Muscle layer of duodenum (tissue), 2 donors: ENCODE results near the gene GABRD.

Experiments
- H3K27ac ChIP-seq: one replicate; pipeline ENCODE4 v1.7.0; 2013; ENCODE audit warnings: mild to moderate bottlenecking, low read length
- H3K27me3 ChIP-seq: one replicate; pipeline ENCODE4 v1.7.0; 2013; ENCODE audit warnings: low read depth, mild to moderate bottlenecking, control low read depth, low read length
- H3K36me3 ChIP-seq, 2 donors: one replicate each; pipeline ENCODE4 v1.7.0; 2013; ENCODE audit warnings: low read length in 2 of 2, control low read depth in 1 of 2, mild to moderate bottlenecking in 1 of 2; ENCODE audit not compliant: insufficient read depth in 2 of 2, control insufficient read depth in 1 of 2
- H3K4me1 ChIP-seq, 2 donors: one replicate each; pipeline ENCODE4 v1.7.0; 2013; ENCODE audit warnings: low read length in 2 of 2, mild to moderate bottlenecking in 2 of 2, control low read depth in 1 of 2, moderate library complexity in 1 of 2; ENCODE audit not compliant: insufficient read depth in 2 of 2, control insufficient read depth in 1 of 2
- H3K4me3 ChIP-seq, 2 donors: one replicate each; pipeline ENCODE4 v1.7.0; 2013; ENCODE audit warnings: low read length in 2 of 2, low read depth in 1 of 2, mild to moderate bottlenecking in 1 of 2
- H3K9me3 ChIP-seq, 2 donors: one replicate each; pipeline ENCODE4 v1.7.0; 2013; ENCODE audit warnings: low read length in 2 of 2, control low read depth in 1 of 2, mild to moderate bottlenecking in 1 of 2; ENCODE audit not compliant: control insufficient read depth in 1 of 2
- donor health status: healthy.

GABRD gene

GRCh38 chr1:2052756-2053155 lies 33.6 kb downstream of the GABRD start:
- Histone ChIP-seq H3K9me3 (no peaks in the 10 kb centered on the region), H3K27ac (no peak overlapping the region), H3K36me3 (no peaks in the 10 kb centered on the region), H3K4me3 (no peak overlapping the region), H3K27me3 (peaks cover 20% of the 10 kb centered on the region), H3K4me1 (peaks cover 0 to 9% of the 10 kb centered on the region in 2 donors)

- Histone ChIP-seq H3K27ac (no peak overlapping the region), H3K4me3 (no peak overlapping the region), H3K27me3 (peaks cover 17% of the 10 kb centered on the region), H3K9me3 (no peaks in the 10 kb centered on the region), H3K4me1 (peaks cover 0 to 9% of the 10 kb centered on the region in 2 donors), H3K36me3 (no peaks in the 10 kb centered on the region)
Measured at GRCh38 chr1:2053217-2053616, 34.1 kb downstream of the GABRD start.

GRCh38 chr1:2053784-2054376 lies 34.7 kb downstream of the GABRD start:
- Histone ChIP-seq H3K4me1 (peaks cover 0 to 9% of the 10 kb centered on the region in 2 donors), H3K4me3 (no peak overlapping the region), H3K27me3 (peaks cover 12% of the 10 kb centered on the region), H3K36me3 (no peaks in the 10 kb centered on the region), H3K27ac (no peak overlapping the region), H3K9me3 (no peaks in the 10 kb centered on the region)

- no peak overlapping the region for H3K27ac ChIP-seq
- peaks cover 6% of the 10 kb centered on the region for H3K27me3 ChIP-seq
Measured at GRCh38 chr1:2054560-2054959, 35.4 kb downstream of the GABRD start.

GRCh38 chr1:2055911-2056575 lies 36.9 kb downstream of the GABRD start:
- Histone ChIP-seq H3K36me3 (no peaks in the 10 kb centered on the region), H3K9me3 (no peaks in the 10 kb centered on the region), H3K27ac (no peak overlapping the region), H3K27me3 (peaks cover 5% of the 10 kb centered on the region), H3K4me3 (no peak overlapping the region), H3K4me1 (no peaks in the 10 kb centered on the region)

More at GRCh38 chr1:2054560-2054959, 35.4 kb downstream of the GABRD start:
- Histone ChIP-seq H3K4me3 (no peak overlapping the region), H3K36me3 (no peaks in the 10 kb centered on the region), H3K9me3 (no peaks in the 10 kb centered on the region), H3K4me1 (peaks cover 0 to 5% of the 10 kb centered on the region in 2 donors)

GRCh38 chr1:2056955-2057590 lies 37.9 kb downstream of the GABRD start:
- Histone ChIP-seq H3K4me3 (no peak overlapping the region), H3K27me3 (no peaks in the 10 kb centered on the region), H3K4me1 (no peaks in the 10 kb centered on the region), H3K9me3 (no peaks in the 10 kb centered on the region), H3K27ac (no peak overlapping the region), H3K36me3 (no peaks in the 10 kb centered on the region)

GRCh38 chr1:2059290-2059953 lies 40.3 kb downstream of the GABRD start:
- H3K27ac ChIP-seq = no peak overlapping the region
- no peaks in the 10 kb centered on the region for H3K36me3 ChIP-seq
- H3K4me3 ChIP-seq = no peak overlapping the region
- peaks cover 0 to 2% of the 10 kb centered on the region in 2 donors for H3K9me3 ChIP-seq
- no peaks in the 10 kb centered on the region for H3K4me1 ChIP-seq
- no peaks in the 10 kb centered on the region for H3K27me3 ChIP-seq

- Histone ChIP-seq H3K27ac (no peak overlapping the region), H3K4me1 (no peaks in the 10 kb centered on the region), H3K27me3 (no peaks in the 10 kb centered on the region), H3K4me3 (no peak overlapping the region), H3K36me3 (no peaks in the 10 kb centered on the region), H3K9me3 (peaks cover 0 to 4% of the 10 kb centered on the region in 2 donors)
Measured at GRCh38 chr1:2060072-2060471, 40.9 kb downstream of the GABRD start.

GRCh38 chr1:2060535-2060934 lies 41.4 kb downstream of the GABRD start:
- Histone ChIP-seq H3K4me1 (no peaks in the 10 kb centered on the region), H3K27ac (no peak overlapping the region), H3K9me3 (peaks cover 3 to 4% of the 10 kb centered on the region in 2 donors), H3K4me3 (no peak overlapping the region), H3K27me3 (no peaks in the 10 kb centered on the region), H3K36me3 (no peaks in the 10 kb centered on the region)

- Histone ChIP-seq H3K9me3 (peaks cover 3 to 4% of the 10 kb centered on the region in 2 donors), H3K36me3 (no peaks in the 10 kb centered on the region), H3K27me3 (no peaks in the 10 kb centered on the region), H3K4me3 (no peak overlapping the region), H3K4me1 (no peaks in the 10 kb centered on the region), H3K27ac (no peak overlapping the region)
Measured at GRCh38 chr1:2061065-2061778, 42.1 kb downstream of the GABRD start.

- Histone ChIP-seq H3K27me3 (no peaks in the 10 kb centered on the region), H3K4me1 (no peaks in the 10 kb centered on the region), H3K36me3 (no peaks in the 10 kb centered on the region), H3K9me3 (peaks cover 3 to 4% of the 10 kb centered on the region in 2 donors), H3K27ac (no peak overlapping the region), H3K4me3 (no peak overlapping the region)
Measured at GRCh38 chr1:2065699-2066098, 46.6 kb downstream of the GABRD start.
